Stimulated activated naive CD8-positive, alpha-beta T cell treated with anti-CD3 and anti-CD28 coated beads, Interleukin-15, Interleukin-2, amounts not matched to agents 100 U/mL and 50 U/mL, for 24 hours (primary cell): ENCODE results near the gene CATSPER1.

Source experiments
- ATAC-seq: fragments of 150-1000 bp; cut with Tn5 transposase; one replicate; pipeline ENCODE4 v1.10.0; 2021
- DNase-seq: peaks from one replicate; pipeline ENCODE4 v3.0.0; 2021

CATSPER1 gene

DNA sequence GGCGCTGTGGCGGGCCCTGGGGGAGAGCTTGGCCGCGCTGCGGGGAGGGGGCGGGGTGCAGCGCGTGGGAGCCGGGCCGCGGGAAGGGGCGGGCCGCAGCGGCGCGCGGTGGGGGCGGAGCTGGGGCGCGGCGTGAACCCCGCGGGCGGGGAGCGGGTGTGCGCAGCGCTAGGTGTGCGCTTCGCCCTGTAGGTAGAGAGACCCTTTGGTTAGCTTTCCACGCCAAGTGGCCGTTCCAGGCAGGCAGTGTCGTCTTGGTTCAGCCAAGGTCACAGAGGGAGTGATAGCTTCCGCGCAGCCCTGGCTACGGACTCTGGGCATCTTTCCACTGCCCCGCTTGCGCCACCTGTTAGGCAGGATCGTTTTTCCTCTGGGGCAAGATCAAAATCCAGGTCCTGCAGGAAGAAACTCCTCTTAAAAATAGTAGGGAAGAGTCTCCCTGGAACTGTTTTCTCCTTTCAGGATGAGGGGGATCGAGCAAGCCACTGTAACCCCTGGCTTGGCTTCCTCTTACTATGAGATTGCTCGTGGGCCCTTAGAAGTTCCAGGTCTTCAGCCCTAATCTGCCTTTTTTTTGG, 23.5 kb downstream of the CATSPER1 start:
- ATAC-seq: peak; percentile 70
- DNase-seq: no peak

- ATAC-seq: peak; percentile 91
- DNase-seq: peak; percentile 92
Observed at GRCh38 chr11:66001942-66002647, 24.2 kb downstream of the CATSPER1 start, which contains the start of the genes BANF1 and EIF1AD. TSS of gene BANF1 (plus strand) at chr11:66002503. CDS start at chr11:66003251, 748 bp downstream. TSS of gene EIF1AD (minus strand) at chr11:66002157. CDS start at chr11:66000389, 1,768 bp downstream.

GRCh38 chr11:65997286-65997685, 29.0 kb downstream of the CATSPER1 start:
- DNase-seq (no peak), ATAC-seq (no peak)

DNA sequence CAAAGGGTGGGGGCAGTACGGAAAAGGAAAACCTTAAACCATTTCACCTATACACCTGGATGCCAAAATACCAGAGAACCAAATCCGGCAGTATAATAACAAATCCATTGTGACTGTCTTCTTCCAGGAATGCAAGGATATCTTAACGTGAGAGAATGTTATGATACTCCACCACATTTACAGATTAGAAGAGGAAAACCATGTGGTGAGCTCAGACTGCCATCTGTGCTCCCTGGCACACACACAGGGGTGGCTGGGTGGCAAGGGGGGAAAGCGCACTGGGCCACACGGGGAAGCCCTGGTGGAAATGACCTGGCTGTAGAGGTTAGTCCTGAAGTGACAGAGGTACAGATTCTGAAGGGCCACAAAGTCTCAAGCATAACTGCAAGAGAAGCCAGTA, 34.2 kb downstream of the CATSPER1 start:
- ATAC-seq (no peak), DNase-seq (no peak)

DNA sequence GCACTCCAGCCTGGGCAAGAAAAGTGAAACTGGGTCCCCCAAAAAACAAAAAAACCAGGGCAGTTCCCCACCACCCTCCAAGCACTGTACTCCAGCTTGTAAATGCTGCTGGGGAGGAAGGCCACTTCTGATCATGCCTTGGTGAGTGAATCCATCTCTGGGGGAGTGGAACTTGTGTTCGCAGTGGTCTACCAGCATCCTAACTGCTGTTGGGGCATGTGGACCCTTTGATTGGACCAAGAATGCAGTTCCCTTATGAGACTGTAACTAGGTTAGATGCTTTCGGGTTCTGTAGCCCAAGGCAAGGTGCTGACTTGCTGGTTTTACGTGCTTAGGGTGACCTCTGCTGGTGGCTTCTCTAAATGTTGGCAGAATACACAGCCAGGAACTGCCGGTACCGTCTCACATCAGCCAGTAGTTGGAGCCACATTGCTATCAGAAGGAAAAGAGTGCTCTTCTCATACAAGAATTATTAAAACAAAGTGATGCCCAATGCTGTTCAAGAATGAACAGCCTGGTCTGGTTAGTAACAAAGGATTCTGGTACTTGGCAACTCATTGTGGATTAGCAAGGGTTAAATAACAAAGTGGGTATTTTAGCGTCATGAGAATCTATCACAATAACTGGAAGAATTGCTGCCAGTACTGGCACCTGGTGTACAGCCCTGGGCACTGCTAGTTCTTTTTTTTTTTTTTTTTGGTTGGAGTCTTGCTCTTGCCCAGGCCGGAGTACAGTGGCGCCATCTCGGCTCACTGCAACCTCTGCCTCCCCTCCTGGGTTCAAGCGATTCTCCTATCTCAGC, 37.3 kb downstream of the CATSPER1 start:
- DNase-seq (peak; percentile 89), ATAC-seq (peak; percentile 100)

GRCh38 chr11:65987336-65987735, 38.9 kb downstream of the CATSPER1 start:
- DNase-seq: no peak
- no peak for ATAC-seq

DNA sequence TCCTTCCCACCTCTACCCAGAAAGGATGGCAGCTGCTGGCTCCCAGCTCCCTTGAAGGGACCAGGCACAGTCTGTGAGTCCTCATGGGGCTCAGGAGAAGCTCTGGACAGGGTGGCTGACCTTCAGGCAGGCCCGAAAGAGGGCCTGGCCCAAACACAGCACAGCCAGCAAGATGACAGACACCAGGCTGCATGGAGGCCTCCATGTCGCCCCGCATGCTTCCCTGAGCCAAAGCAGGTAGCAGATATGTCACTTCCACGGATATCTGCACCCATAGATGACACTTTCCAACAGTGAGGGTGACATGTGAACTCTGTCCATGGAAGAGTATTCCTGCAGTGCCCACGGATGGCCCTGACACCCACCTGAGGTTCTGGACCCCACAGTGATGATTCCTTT, 42.7 kb downstream of the CATSPER1 start:
- ATAC-seq (no peak), DNase-seq (no peak)

DNA sequence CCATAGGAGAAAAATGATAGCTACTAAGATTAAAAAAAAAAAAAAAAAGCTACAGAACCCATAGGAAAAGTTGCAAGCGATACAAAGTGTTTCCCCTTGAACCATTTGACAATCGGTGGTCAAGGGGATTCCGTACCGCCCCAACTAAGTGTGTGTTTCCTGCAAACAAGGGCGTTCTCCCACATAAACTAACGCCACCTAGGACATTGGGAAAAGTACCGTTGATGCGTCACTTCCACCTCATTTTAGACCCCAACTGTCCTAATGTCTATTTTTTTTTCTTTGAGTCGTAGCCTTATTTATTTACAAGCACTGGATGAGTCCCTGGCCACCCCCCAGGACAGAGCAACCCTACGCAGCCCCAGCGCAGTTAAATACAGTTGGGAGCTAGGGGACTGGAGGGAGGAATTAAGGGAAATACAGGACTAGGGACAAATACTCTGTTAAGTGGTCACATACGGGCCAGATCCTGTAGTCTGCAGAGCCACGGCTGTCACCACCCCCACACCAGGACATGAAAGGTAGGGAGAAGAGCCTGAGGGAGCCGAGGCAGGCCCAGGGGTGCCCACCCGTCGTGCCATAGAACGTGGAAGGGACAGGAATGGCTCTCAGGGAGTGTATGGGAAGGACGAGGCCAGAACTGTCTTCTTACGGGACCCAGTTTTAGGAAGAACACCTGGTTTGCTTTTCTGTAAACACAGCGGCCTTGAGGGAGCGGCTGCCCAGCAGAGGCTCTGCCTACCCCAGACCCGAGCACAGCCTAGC, 43.3 kb downstream of the CATSPER1 start:
- no peak for DNase-seq
- ATAC-seq: no peak

DNA sequence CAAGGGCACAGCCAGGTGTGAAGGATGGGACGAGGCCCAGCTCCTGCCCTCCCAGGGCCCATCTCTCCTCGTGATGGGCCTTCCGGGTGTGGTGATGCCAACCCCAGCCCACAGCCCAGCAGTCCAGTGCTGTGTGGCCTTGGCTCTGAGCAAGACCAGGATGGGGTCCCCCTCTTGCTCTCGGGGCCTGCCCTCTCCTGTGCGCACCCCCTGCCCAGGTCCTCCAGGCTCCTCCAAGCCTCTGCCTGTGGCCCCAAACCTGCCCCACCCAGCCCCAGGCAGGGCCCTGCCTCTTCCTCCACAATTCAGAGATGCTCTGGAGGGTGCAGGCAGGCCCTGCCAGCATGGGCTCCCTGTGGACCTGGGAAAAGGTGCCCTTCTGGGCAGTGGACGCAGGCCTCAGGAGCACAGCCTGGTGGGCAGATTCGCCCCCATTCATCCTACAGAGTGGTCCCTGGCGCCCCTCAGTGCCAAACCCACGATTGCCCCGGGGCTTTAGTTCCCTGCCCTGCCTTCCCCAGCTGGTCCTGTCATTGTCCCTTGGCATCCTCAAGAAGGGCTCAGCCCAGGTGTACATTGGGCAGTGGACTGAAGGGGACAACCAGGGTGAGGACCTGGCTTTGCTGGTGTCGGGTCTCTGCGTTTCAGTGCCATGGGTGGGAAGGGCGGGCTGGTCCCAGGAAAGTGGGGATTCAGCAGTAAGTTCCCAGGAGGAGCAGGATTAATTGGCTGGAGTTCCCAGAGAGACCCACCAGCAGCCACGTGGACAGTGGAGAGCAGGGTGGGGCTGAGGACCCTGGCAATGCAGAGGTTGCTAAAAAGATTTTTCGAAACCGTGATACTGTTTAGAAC, 44.1 kb downstream of the CATSPER1 start:
- ATAC-seq: no peak
- DNase-seq: no peak

GRCh38 chr11:65981101-65981740, 45.1 kb downstream of the CATSPER1 start:
- no peak for DNase-seq
- ATAC-seq: no peak

DNA sequence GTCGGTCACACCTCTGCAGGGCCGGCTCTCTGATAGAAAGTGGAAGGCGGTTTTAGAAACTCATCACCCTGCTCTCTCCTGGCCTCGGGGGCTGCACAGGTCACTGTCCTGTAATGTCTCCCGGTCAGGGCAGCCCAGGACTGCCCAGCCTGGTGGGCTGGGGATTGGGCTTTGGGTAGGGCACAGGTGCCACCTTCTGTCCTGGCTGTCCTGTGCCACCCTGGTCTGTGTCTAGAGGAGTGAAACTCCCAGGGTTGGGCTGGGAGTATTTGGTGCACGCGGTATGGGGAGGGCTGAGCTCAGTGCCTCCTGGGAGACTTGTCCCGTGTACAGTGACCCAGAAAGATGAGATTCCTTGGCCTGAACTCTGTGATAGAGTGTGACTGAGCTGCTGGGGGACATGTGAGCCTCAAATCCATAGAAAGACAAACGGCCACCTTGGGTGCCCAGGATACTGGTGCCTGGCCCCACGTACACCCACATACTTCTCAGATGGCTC, 47.0 kb downstream of the CATSPER1 start:
- ATAC-seq: no peak
- DNase-seq: no peak

GRCh38 chr11:65978391-65979238, 47.7 kb downstream of the CATSPER1 start:
- no peak for ATAC-seq
- DNase-seq: no peak

DNA sequence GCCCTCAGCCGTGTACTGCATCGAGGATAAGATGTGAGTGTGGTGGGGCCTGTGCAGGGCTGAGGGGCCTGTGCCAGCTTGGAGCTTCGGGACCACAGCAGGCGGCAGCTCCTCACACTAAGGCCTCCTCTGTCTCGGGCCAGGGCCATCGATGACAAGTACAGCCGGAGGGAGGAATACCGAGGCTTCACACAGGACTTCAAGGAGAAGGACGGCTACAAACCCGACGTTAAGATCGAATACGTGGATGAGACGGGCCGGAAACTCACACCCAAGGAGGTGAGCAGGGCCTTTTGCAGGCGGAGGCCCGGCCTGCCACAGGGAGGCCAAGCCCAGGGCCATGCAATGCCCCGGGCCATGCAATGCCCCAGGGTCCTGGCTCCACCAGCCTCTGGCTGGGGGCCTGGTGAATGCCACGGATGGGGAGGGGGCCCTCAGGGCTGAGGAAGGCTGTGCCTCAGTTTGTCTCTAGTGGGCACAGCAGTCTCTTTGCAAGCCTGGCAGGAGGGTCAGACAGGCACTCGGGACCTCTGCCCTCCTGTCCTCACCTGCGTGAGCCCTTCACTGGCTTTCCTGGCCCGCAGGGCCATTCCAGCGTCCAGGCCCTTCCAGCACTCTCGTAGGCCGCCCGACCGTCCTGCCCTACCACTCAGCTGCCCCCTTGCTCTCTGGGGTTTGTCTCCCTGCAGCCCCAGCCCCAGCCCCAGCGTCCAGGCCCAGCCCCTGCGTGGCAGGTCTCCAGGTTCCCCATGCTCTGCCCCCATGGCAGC, 48.5 kb downstream of the CATSPER1 start:
- no peak for ATAC-seq
- DNase-seq: no peak

DNA sequence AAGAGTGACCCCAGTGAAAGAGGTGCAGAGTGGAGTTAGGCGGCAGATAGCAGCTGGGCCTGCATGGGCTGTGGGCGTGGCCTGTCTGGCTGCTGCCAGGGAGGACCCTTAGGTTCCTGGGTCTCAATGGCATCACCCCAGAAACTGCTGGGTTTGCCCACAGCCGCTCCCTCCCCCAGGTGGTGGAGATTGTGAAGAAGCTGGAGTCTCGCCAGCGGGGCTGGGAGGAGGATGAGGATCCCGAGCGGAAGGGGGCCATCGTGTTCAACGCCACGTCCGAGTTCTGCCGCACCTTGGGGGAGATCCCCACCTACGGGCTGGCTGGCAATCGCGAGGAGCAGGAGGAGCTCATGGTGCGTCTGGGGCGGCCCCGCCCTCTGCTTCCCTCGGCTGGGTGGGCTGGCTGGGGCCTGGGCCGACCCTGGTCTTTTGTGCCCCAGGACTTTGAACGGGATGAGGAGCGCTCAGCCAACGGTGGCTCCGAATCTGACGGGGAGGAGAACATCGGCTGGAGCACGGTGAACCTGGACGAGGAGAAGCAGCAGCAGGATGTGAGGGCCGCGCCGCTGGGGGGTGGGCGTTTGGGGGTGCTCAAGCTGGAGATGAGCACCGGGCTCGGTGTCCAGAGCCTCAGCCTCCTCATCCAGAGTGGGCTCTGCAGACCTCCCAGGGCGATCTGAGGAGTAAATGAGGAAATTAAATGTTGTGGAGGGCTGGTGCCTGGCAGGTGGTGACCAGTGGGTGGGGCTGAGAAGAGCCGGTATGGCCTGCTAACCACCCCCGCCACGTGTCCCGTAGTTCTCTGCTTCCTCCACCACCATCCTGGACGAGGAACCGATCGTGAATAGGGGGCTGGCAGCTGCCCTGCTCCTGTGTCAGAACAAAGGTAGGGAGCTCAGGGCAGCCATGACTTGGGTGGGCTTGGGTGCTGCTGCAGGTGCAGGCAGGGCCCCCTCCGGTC, 49.8 kb downstream of the CATSPER1 start:
- DNase-seq: no peak
- no peak for ATAC-seq

- ATAC-seq (no peak), DNase-seq (no peak)
Observed at GRCh38 chr11:65975771-65976170, 50.5 kb downstream of the CATSPER1 start.

- DNase-seq (no peak), ATAC-seq (no peak)
Observed at GRCh38 chr11:65973439-65974110, 52.7 kb downstream of the CATSPER1 start.

DNA sequence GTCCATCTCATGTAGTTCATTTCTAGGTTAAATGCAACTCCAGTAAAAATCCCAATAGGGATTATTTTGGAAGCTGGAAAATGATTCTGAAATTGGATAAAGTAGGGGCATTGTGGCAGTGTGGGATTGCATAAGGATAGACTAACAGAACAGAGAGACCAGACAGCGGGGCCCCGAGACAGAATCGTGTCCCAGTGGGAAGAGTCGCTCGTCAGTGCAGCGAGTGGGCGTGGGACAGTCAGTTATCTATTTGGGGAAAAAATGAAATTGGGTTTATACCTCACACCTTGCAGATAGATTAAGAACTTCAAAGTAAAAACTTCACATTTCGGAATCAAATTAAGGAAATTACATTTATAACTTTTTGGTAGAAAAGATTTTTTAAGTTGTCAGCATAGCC, 54.2 kb downstream of the CATSPER1 start:
- DNase-seq (no peak), ATAC-seq (no peak)
